Nephron (organoid): ENCODE results near the gene GBF1.

ENCODE experiments used
- H3K27ac Mint-ChIP-seq, 3 experiments: 2 replicates each; pipeline ENCODE4 v1.8.0; 2020; ENCODE audit warnings: mixed read lengths in 3 of 3, mild to moderate bottlenecking in 2 of 3, moderate library complexity in 1 of 3
- H3K27me3 Mint-ChIP-seq: 2 replicates; pipeline ENCODE4 v1.8.0; 2021; ENCODE audit warnings: low read depth, mild to moderate bottlenecking, moderate library complexity, mixed read lengths
- H3K36me3 Mint-ChIP-seq: 2 replicates; pipeline ENCODE4 v1.8.0; 2020; ENCODE audit warnings: low read depth, mixed read lengths
- H3K4me1 Mint-ChIP-seq: 2 replicates; pipeline ENCODE4 v1.8.0; 2020; ENCODE audit warnings: mixed read lengths
- H3K4me3 Mint-ChIP-seq, 3 experiments: 2 replicates each; pipeline ENCODE4 v1.8.0; 2020; ENCODE audit warnings: mild to moderate bottlenecking in 3 of 3, mixed read lengths in 3 of 3, moderate library complexity in 2 of 3
- H3K9me3 Mint-ChIP-seq: 2 replicates; pipeline ENCODE4 v1.8.0; 2020; ENCODE audit warnings: mixed read lengths
- TF ChIP-seq, protein P1 (sequence below), 3 experiments: fragments of 200-600 bp; sonication (generic); IDR thresholded peaks; one replicate each; pipeline ENCODE4 v1.5.0; 2021; ENCODE audit warnings: antibody characterized with exemption in 3 of 3; ENCODE audit not compliant: unreplicated experiment in 3 of 3

Gene GBF1

DNA sequence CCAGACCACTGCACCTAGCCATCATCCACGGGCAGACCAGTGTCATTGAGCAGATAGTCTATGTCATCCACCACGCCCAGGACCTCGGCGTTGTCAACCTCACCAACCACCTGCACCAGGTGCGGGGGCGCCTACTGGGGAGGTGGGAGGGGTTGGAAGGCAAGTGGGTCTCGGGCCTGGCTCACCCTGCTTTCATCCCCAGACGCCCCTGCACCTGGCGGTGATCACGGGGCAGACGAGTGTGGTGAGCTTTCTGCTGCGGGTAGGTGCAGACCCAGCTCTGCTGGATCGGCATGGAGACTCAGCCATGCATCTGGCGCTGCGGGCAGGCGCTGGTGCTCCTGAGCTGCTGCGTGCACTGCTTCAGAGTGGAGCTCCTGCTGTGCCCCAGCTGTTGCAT lies 154.7 kb downstream of the GBF1 start:
- no peaks in the 10 kb centered on the region for H3K27me3 Mint-ChIP-seq
- H3K9me3 Mint-ChIP-seq = no peaks in the 10 kb centered on the region
- peak overlapping the region in 1 of 3 experiments; percentile 40 for H3K27ac Mint-ChIP-seq
- H3K36me3 Mint-ChIP-seq = no peaks in the 10 kb centered on the region
- peak overlapping the region; percentile 75 to 79 (median 79) for H3K4me3 Mint-ChIP-seq
- TF ChIP-seq, protein P1, sequence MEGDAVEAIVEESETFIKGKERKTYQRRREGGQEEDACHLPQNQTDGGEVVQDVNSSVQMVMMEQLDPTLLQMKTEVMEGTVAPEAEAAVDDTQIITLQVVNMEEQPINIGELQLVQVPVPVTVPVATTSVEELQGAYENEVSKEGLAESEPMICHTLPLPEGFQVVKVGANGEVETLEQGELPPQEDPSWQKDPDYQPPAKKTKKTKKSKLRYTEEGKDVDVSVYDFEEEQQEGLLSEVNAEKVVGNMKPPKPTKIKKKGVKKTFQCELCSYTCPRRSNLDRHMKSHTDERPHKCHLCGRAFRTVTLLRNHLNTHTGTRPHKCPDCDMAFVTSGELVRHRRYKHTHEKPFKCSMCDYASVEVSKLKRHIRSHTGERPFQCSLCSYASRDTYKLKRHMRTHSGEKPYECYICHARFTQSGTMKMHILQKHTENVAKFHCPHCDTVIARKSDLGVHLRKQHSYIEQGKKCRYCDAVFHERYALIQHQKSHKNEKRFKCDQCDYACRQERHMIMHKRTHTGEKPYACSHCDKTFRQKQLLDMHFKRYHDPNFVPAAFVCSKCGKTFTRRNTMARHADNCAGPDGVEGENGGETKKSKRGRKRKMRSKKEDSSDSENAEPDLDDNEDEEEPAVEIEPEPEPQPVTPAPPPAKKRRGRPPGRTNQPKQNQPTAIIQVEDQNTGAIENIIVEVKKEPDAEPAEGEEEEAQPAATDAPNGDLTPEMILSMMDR (IDR thresholded peaks at IDR 0.05; ENCODE audit: unreplicated experiment in 3 of 3) = no peak
- peaks cover 10% of the 10 kb centered on the region for H3K4me1 Mint-ChIP-seq

DNA sequence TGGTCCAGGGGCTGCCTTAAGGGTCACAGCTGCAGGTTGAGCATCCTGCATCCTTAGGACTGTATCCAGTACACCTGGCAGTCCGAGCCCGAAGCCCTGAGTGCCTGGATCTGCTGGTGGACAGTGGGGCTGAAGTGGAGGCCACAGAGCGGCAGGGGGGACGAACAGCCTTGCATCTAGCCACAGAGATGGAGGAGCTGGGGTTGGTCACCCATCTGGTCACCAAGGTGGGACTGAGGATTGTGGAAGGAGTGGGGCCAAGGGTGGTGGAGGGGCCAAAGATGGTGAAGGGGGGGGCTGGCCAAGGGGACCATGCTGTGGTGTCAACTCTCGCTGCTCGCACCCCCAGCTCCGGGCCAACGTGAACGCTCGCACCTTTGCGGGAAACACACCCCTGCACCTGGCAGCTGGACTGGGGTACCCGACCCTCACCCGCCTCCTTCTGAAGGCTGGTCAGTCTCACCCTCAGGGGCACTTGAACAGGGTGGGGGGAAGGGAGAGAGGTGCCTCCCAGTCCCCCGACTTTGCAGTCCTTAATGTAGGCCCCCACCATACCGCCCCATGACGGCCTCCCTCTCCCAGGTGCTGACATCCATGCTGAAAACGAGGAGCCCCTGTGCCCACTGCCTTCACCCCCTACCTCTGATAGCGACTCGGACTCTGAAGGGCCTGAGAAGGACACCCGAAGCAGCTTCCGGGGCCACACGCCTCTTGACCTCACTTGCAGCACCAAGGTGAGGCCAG lies 155.4 kb downstream of the GBF1 start:
- Mint-ChIP-seq H3K36me3 (no peaks in the 10 kb centered on the region), H3K9me3 (no peaks in the 10 kb centered on the region), H3K4me1 (peaks cover 10% of the 10 kb centered on the region), H3K4me3 (peak overlapping the region in 1 of 3 experiments; percentile 49), H3K27me3 (no peaks in the 10 kb centered on the region), H3K27ac (no peak overlapping the region)
- TF ChIP-seq, protein P1 (IDR thresholded peaks at IDR 0.05; ENCODE audit: unreplicated experiment in 3 of 3) = no peak

DNA sequence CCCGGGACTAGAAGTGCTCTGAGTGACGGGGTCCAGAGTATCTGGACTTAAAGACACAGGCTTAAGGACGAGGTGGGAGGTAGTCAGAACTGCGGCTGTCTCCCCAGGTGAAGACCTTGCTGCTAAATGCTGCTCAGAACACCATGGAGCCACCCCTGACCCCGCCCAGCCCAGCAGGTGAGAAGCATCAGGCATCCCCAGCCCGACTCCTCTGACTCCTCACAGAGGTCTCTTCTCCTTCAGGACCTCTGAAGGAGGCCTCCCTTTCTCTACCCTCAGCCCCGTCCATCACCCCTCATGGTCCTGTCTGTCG lies 156.0 kb downstream of the GBF1 start:
- no peaks in the 10 kb centered on the region for H3K9me3 Mint-ChIP-seq
- H3K27me3 Mint-ChIP-seq = no peaks in the 10 kb centered on the region
- H3K4me1 Mint-ChIP-seq = peaks cover 7% of the 10 kb centered on the region
- H3K27ac Mint-ChIP-seq = no peak overlapping the region
- H3K4me3 Mint-ChIP-seq = no peak overlapping the region
- H3K36me3 Mint-ChIP-seq = no peaks in the 10 kb centered on the region
- TF ChIP-seq, protein P1 (IDR thresholded peaks at IDR 0.05; ENCODE audit: unreplicated experiment in 3 of 3) = no peak

DNA sequence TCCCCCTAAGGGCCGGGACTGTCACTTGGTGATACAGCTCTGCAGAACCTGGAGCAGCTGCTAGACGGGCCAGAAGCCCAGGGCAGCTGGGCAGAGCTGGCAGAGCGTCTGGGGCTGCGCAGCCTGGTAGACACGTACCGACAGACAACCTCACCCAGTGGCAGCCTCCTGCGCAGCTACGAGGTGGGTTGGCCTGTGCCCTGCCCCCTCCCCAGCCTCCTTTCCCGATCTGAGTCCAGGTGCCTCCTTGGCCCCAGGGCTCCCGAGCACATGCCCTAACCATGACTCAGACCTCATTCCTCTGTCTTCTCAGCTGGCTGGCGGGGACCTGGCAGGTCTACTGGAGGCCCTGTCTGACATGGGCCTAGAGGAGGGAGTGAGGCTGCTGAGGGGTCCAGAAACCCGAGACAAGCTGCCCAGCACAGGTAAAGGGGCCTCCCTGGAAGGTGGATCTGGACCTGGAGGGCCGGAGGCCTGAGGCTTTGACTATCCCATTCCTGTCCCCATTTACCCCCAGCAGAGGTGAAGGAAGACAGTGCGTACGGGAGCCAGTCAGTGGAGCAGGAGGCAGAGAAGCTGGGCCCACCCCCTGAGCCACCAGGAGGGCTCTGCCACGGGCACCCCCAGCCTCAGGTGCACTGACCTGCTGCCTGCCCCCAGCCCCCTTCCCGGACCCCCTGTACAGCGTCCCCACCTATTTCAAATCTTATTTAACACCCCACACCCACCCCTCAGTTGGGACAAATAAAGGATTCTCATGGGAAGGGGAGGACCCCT lies 156.6 kb downstream of the GBF1 start:
- peaks cover 4% of the 10 kb centered on the region for H3K27me3 Mint-ChIP-seq
- no peak overlapping the region for H3K4me3 Mint-ChIP-seq
- no peak overlapping the region for H3K27ac Mint-ChIP-seq
- H3K36me3 Mint-ChIP-seq = no peaks in the 10 kb centered on the region
- no peaks in the 10 kb centered on the region for H3K9me3 Mint-ChIP-seq
- TF ChIP-seq, protein P1 (IDR thresholded peaks at IDR 0.05; ENCODE audit: unreplicated experiment in 3 of 3) = no peak
- peaks cover 10% of the 10 kb centered on the region for H3K4me1 Mint-ChIP-seq

DNA sequence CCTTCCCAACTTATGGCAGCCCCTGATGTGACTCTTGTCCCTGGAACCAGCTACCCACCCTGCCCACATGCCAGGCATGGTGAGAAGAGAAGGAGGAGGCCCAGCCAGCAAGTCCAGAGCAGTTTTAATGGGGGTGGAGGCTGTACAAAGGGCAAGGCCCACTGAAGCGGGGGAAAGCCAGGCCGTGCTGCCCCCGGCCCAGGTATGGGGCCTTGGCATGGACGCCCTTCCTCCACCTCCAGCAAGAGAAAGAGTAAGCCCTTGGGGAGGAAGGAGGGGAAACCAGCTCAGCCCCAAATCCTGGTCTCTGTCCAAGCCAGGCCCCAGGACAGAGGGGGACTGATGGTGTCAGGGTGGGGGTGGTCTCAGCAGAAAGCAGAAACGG lies 157.2 kb downstream of the GBF1 start:
- Mint-ChIP-seq H3K4me3 (no peak overlapping the region), H3K36me3 (no peaks in the 10 kb centered on the region), H3K27ac (no peak overlapping the region), H3K27me3 (peaks cover 10% of the 10 kb centered on the region), H3K4me1 (peaks cover 12% of the 10 kb centered on the region), H3K9me3 (no peaks in the 10 kb centered on the region)
- TF ChIP-seq, protein P1 (IDR thresholded peaks at IDR 0.05; ENCODE audit: unreplicated experiment in 3 of 3) = no peak
